A673 (cell line): ENCODE measurements around the gene TXNDC12.

Experiments used
- EZH2 ChIP-seq: fragments of 200-600 bp; sonication (generic); IDR thresholded peaks from 2 replicates; pipeline ENCODE4 v1.6.1; 2017; ENCODE audit warnings: borderline replicate concordance, low read depth, mild to moderate bottlenecking, mixed read lengths, antibody characterized with exemption, low read length; ENCODE audit not compliant: poor library complexity, severe bottlenecking
- TF ChIP-seq, protein P1 (sequence below): fragments of 300-800, 200-600 bp; sonication (generic); conservative IDR thresholded peaks from 2 replicates; pipeline ENCODE4 v1.5.1; 2017; ENCODE audit warnings: low read depth, mild to moderate bottlenecking, antibody characterized with exemption, low read length, moderate library complexity, mixed read lengths

DNA sequence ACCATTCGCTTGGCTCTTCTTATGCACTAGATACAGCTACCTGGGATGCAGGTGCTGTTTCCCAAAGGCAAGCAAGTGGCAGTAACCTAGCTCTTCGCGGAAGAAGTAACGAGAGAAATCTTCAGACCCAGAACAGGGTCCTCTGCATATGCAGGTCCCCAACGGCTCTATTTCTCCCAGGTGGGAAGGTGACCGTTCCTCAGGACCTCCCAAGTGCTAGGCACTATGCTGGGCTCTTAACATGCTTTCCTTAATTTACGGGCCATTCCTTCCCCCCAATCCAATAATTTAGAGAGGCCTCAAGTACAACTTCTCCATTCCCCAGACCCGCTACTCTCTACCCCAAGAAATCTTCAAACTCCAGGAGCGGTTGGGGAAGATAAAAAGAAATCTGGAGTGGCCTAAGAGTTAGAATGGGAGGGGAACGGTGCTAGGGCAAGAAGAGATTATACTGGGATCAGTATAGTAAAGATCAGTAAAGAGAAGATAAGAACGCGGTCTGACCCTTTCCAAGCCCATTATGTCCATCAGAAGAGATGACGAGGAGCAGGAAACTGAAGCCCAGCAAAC, 410 bp downstream of the TXNDC12 start:
- TF ChIP-seq, protein P1, sequence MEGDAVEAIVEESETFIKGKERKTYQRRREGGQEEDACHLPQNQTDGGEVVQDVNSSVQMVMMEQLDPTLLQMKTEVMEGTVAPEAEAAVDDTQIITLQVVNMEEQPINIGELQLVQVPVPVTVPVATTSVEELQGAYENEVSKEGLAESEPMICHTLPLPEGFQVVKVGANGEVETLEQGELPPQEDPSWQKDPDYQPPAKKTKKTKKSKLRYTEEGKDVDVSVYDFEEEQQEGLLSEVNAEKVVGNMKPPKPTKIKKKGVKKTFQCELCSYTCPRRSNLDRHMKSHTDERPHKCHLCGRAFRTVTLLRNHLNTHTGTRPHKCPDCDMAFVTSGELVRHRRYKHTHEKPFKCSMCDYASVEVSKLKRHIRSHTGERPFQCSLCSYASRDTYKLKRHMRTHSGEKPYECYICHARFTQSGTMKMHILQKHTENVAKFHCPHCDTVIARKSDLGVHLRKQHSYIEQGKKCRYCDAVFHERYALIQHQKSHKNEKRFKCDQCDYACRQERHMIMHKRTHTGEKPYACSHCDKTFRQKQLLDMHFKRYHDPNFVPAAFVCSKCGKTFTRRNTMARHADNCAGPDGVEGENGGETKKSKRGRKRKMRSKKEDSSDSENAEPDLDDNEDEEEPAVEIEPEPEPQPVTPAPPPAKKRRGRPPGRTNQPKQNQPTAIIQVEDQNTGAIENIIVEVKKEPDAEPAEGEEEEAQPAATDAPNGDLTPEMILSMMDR: no peak
- TF ChIP-seq EZH2: no peak
